Neural crest cell (in vitro differentiated cells): ENCODE results near the gene TBATA. TPM values are rescaled to one million over a fixed set of nuclear protein-coding genes. Genes with fewer than 3 reads are reported as not detected.

Source experiments
- DNase-seq: peaks from one replicate; pipeline ENCODE4 v3.0.0; 2021; ENCODE audit warnings: low read depth, mixed read lengths, low spot score
- H3K27ac Mint-ChIP-seq: one replicate; pipeline ENCODE4 v1.8.0; 2021; ENCODE audit warnings: mild to moderate bottlenecking, mixed read lengths; ENCODE audit not compliant: unreplicated experiment
- H3K27me3 Mint-ChIP-seq: 2 replicates; pipeline ENCODE4 v1.8.0; 2021; ENCODE audit warnings: low read depth, mild to moderate bottlenecking, mixed read lengths
- H3K36me3 Mint-ChIP-seq: 2 replicates; pipeline ENCODE4 v1.8.0; 2021; ENCODE audit warnings: low read depth, mild to moderate bottlenecking, mixed read lengths
- H3K4me1 Mint-ChIP-seq: 2 replicates; pipeline ENCODE4 v1.8.0; 2021; ENCODE audit warnings: mixed read lengths
- H3K4me3 Mint-ChIP-seq: one replicate; pipeline ENCODE4 v1.8.0; 2021; ENCODE audit warnings: mild to moderate bottlenecking, mixed read lengths
- H3K9me3 Mint-ChIP-seq: 2 replicates; pipeline ENCODE4 v1.8.0; 2021; ENCODE audit warnings: mixed read lengths
- CTCF ChIP-seq: fragments of 200-600 bp; sonication (generic); conservative IDR thresholded peaks from 2 replicates; pipeline ENCODE4 v1.5.0; 2021; ENCODE audit warnings: antibody characterized with exemption, mild to moderate bottlenecking
- total RNA-seq: library from RNA; stranded (reverse); gene quantifications from 2 replicates; pipeline ENCODE4 v1.2.1, GENCODE V29; 2021

Gene TBATA
- total RNA-seq, 1 donor from 2014 or later, result not detected

- Mint-ChIP-seq H3K4me1 (no peaks in the 10 kb centered on the region), H3K36me3 (no peaks in the 10 kb centered on the region), H3K9me3 (peaks cover 9% of the 10 kb centered on the region), H3K4me3 (no peak overlapping the region), H3K27ac (no peak overlapping the region), H3K27me3 (peaks cover 4% of the 10 kb centered on the region)
- no peak for TF ChIP-seq CTCF
- DNase-seq, result no peak
Measured at GRCh38 chr10:70799124-70799523, 13.9 kb upstream of the TBATA start.

- H3K4me1 Mint-ChIP-seq, result no peaks in the 10 kb centered on the region
- no peak for TF ChIP-seq CTCF
- no peak for DNase-seq
- peaks cover 4% of the 10 kb centered on the region for H3K27me3 Mint-ChIP-seq
- no peak overlapping the region for H3K27ac Mint-ChIP-seq
- no peaks in the 10 kb centered on the region for H3K36me3 Mint-ChIP-seq
- H3K9me3 Mint-ChIP-seq, result peaks cover 9% of the 10 kb centered on the region
- H3K4me3 Mint-ChIP-seq, result no peak overlapping the region
Measured at GRCh38 chr10:70797840-70798239, 12.7 kb upstream of the TBATA start.

DNA sequence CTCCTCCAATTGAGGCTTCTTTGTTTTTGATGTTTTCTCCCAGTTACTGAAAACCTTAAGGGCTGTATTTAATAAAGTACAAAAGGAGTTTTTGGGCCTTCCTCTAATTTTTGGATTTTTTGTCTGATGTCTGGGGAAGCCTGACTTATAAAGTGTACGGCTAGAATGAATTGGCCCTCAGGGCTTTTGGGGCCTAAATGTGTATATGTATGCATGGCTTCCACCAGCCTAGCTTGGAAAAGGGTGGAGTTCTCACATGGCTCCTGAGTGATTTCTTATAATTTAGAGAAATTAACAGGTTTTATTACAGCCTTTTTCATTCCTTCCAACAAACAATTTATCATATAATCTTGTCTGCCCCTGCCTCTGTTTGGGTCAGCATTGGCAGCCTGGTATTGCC, 10.4 kb upstream of the TBATA start:
- no peaks in the 10 kb centered on the region for H3K36me3 Mint-ChIP-seq
- DNase-seq, result no peak
- no peak overlapping the region for H3K4me3 Mint-ChIP-seq
- TF ChIP-seq CTCF, result no peak
- peaks cover 4% of the 10 kb centered on the region for H3K27me3 Mint-ChIP-seq
- H3K4me1 Mint-ChIP-seq, result no peaks in the 10 kb centered on the region
- H3K9me3 Mint-ChIP-seq, result peaks cover 9% of the 10 kb centered on the region
- H3K27ac Mint-ChIP-seq, result no peak overlapping the region

- DNase-seq, result no peak
- Mint-ChIP-seq H3K27me3 (no peaks in the 10 kb centered on the region), H3K27ac (no peak overlapping the region), H3K36me3 (no peaks in the 10 kb centered on the region), H3K4me3 (no peak overlapping the region), H3K4me1 (no peaks in the 10 kb centered on the region), H3K9me3 (peaks cover under 1% of the 10 kb centered on the region)
- no peak for TF ChIP-seq CTCF
Measured at GRCh38 chr10:70791386-70792039, 6.3 kb upstream of the TBATA start.

- H3K36me3 Mint-ChIP-seq, result no peaks in the 10 kb centered on the region
- no peak overlapping the region for H3K4me3 Mint-ChIP-seq
- no peak overlapping the region for H3K27ac Mint-ChIP-seq
- no peak for DNase-seq
- H3K4me1 Mint-ChIP-seq, result no peaks in the 10 kb centered on the region
- H3K27me3 Mint-ChIP-seq, result no peaks in the 10 kb centered on the region
- no peaks in the 10 kb centered on the region for H3K9me3 Mint-ChIP-seq
- no peak for TF ChIP-seq CTCF
Measured at GRCh38 chr10:70786799-70787415, 1.7 kb upstream of the TBATA start.
